ENCODE data around the gene DPP9. TPM values are rescaled to one million over a fixed set of nuclear protein-coding genes. Genes with fewer than 3 reads are reported as not detected.
"Not testable (repeated sequence)": the region's sequence is repeated elsewhere in the genome, so short reads cannot be mapped to it uniquely, and the experiment has no call there.

The DPP9 gene
- total RNA-seq, 1 donor from 2014 or later = 44.7 TPM

DNA sequence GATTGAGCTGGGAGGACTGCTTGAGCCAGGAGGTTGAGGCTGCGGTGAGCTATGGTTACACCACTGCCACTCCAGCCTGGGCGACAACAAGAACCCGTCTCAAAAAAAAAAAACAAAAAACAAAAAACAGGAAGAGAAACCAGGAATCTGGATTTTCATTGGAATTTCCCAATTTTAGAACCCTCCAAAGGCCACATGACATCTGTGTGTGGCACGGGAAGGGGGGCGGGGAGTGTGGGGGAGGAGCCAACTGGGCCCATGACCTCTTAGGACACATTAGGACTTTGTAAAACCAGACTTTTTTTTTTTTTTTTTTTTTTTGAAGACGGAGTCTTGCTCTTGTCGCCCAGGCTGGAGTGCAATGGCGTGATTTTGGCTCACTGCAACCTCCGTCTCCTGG, 32.3 kb downstream of the DPP9 start:
- no peak for DNase-seq (ENCODE audit: low read depth)

DNA sequence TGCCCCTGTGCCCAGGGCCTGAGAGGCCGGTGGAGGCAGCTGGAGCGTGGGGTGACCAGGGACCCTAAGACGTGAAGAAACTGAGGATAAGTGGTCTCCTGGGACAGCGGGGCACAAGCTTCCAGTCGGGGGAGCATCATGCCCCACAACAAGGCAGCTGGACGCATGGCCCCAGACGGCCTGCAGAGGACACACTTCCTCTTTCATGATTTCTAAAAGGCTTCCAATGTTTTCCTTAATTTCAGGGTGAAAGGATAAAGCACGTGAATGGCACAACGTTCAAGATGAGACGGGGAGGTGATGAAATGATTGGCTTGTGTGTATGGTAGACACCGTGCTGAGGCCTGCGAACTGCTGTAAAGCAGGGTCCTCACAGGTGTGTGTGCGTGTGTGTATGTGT, 33.3 kb downstream of the DPP9 start:
- no peak for DNase-seq (ENCODE audit: low read depth)

DNA sequence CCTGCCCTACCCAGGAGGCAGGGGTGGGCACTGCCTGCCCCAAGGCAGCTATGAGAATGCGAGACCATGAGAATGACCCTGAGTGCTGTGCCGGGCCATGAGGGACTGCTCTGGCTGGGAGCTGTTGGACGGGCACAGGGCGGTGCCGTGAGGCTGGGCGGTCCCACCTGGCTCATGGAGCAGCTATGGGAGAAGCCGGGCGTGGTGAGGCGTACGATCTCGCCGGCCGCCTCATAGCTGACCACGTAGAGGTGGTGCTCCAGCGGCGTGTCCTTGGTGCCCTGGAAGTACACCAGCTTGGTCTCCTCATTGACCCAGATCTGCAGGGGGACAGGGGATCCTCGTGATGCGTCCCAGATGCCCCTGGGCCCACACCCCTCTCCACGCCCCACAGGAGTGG, 34.2 kb downstream of the DPP9 start:
- DNase-seq (ENCODE audit: low read depth) = no peak

DNA sequence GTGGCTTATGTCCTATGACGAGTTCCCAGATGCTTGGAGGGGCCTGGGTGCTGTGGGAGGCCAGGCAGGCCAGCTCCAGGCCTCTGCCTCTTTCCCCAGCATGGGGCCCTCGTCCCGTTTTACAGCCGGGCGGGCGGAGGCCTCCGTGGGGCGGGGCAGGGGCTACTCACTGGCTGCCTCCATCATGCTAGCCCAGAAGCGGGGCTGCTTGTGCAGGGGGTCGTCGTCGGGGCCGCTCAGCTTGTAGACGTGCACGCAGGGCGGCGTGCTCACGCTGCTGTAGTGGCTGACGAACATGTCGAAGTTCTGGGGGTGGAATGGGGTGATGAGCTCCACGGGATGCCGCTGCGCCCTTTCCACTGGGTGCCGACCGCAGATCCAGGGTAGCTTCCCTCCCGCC, 35.1 kb downstream of the DPP9 start:
- DNase-seq (ENCODE audit: low read depth) = no peak

DNA sequence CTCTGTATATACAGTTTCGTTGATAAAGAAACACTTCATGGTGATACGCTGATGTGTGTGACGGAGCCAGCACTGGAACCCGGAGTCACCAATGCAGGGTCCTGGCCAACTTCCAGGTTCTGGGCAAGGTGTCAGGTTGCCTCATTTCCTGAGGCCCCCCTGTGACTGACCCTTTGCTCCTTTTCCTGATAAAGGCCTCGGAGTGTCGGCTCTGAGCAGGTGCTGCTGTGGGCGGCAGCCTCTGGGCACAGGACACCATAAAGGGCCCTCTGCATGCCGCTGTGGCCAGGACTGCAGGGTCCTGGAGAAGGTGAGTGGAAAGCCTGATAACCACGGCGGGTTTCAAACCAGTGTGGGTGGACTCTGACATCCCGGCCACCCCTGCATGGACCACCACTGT, 36.2 kb downstream of the DPP9 start:
- DNase-seq (ENCODE audit: low read depth) = no peak

DNA sequence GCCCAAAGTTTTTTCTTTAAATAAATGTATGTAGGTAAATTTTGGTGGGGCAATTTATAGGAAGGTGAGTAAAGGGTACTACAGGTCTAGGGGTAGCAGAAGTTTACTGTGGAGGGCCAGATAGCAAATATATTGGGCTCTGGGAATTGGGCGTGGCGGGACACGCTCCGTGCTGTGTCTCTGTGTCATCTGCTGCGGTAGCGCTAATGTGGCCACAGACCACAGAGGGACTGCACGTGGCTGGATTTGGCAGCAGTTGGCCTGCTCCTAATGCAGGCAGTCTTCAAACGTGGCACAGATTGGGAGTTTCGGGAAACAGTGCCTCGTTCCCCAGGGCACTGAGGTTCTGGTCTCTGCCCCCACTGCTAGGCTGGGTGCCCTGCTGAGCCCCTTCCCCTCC, 36.9 kb downstream of the DPP9 start:
- DNase-seq (ENCODE audit: low read depth) = peak; percentile 48

DNA sequence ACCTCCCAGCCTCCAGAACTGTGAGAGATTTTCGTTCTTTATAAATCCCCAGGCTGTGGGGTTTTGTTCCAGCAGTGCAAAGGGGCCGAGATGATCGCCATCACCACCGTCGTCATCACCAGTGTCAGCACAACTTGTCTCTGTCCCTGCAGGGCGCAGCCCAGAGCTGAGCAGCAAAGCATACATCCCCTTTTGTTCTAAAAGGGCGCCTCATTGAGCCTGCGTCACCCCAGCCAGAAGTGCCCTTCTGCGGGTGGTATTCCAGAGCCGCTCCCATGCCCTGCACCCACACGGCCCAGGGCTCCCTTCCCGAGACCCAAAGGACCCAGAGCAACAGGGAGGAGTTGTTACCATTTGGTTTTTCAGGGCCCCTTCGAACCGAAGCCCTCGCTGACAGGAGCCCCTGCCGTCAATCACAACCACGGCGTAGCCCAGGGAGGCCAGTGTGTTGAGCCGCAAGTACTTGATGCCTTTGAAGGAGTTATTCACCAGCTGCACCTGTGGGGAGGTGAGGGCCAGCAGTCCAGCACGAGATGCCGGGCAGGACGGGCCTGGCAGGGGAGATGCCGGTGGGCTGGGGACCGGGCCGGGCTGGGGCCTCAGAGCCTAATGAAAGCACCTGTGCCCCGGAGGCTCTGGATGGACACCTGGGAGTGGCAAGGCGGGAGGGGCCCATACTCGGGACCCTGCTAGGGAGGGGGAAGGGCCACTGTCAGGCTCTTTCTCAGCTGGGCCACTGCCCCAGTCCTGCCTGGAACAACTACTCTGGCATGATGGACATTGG, 39.1 kb downstream of the DPP9 start:
- no peak for DNase-seq (ENCODE audit: low read depth)

DNA sequence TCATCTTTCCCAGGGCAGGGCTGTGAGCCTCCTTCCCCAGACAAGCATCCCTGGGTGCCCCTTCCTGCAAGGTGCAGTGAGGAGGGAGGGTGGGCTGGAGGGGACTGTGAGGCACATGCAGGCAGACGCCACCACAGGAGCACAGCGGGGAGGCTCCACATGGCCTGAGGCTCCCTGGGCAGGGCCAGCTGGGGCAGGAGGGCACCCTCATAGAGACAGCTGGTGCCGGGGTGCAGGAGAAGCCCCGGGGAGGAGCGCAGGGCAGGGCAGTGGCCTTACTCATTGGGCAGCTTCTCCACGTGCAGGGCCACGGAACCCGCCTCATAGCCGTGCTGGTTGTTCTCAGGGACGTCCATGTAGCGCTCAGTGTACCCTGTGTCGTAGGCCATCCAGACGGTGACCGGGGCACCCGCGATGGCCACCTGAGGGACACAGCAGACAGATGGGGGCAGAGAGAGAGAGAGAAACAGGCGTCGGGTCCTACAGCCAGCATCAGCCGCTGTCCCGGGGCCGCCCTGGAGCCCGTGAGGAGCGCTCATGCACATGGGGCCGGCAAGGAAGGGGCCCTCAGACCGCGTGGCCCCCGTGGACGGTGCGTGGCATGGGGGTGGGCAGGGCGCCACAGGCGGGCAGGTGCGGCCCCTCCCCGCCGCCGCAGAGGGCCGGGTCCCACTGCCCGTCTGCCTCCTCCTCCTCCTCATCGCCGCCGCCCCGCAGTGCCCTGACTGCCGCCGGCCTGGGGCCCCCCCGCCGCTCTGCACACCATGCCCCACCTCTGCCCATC, 41.0 kb downstream of the DPP9 start:
- no peak for DNase-seq (ENCODE audit: low read depth)

DNA sequence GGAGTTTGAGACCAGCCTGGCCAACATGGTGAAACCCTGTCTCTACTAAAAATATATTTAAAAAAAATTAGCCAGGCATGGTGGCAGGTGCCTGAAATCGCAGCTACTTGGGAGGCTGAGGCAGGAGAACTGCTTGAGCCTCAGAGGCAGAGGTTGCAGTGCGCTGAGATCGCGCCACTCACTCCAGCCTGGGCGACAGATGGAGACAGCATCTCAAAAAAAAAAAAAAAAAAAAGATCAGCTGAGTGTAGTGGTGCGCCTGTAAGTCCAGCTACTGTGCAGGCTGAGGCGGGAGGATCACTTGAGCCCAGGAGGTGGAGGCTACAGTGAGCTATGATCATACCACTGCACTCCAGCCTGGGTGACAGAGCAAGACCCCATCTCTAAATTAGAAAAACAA, 43.6 kb downstream of the DPP9 start:
- not testable (repeated sequence) for DNase-seq (ENCODE audit: low read depth)

DNA sequence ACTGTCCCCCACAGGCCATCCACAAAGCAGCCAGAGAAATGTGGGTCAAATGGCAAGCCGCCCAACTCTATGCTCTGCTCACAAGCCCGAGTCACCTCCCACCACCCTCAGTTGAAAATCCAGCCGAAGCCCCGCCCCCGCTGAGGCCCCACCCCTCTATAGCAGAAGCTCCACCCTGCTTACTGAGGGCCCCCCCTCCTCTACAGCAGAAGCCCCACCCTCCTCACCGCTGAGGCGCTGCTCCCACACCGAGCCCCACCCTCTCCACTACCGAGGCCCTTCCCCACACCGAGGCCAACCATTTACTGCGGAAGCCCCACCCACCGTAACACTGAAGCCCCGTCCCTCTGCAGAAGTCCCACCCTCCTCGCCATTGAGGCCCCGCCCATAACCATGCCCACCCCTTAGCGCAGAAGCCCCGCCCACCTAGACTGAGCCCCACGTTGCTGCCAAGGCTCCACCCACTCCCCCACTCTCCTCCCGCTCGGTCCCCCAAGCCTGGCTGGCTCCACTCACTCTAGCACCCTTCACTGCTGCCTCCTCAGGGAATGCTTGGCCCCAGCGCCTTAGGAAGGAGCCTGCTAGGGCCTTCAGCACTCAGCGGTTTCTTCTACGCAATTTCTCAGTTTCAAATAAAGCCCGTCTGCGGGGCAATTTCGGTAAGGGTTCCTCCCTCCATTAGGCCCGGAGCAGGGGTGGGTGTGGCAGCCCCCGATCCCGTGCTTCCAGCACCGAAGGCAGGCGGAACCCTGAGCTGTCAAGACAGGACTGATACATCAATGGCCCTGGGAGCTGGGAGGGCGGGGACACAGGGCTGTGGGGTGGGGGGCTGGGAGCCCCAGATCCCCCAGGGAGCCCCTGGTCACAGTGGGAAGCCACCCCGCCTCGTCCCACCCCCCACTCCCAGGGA, 44.5 kb downstream of the DPP9 start:
- DNase-seq (ENCODE audit: low read depth) = no peak

DNA sequence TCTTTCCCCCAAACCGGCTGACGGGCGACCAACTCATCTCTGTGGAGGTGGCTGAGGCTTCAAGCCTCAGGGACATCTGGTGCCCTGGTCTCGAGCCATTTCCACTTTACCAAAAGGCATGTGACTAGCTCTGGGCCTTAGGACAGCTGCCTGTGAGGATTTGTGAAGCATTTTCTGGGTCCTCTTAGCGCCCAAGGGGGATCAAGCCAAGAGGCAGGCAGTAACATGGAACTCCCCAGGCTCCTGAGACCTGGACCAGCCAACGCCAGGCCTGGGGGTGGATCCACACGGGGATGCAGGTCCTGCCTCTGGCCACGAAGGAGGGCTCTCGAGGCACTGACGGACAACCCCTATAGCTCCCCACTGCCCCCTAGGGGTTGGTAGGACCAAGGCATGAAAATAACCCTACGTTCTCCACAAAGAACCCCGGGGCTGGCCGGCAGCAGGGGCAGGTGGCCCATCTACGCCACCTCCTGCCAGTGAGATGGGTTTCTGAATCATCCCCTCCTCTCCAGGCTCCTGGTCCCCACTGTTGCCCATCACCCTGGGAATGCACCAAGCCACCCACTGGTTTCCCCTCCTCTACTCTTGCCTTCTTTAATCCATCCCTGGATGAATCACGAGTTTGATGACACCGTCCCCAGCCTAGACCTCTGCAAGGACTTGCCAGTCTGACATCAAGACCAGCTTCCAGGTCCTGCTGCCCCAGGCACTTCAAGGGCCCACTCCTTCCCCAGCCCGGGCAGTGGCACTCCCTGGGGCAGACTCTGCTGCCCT, 46.5 kb downstream of the DPP9 start:
- peak; percentile 64 for DNase-seq (ENCODE audit: low read depth)

DNA sequence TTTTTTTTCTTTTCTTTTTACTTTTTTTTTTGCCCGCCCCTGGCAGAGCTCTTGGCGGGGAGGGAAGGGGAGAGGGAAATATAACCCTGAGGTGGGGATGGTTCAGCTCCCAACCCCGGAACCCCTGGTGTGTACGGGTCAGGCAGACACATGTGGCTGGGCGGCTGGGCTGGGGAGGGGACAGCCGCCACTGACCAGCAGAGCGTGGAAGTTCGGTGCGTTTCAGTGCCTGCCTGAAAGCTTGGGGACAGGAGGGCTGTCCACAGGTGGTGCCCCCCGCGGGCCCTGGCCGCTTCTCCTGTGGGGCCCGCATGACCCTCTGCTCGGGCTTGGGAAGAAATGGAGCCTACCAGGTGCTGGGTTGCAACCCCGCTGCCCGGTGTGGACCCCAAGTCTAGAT, 48.3 kb downstream of the DPP9 start:
- no peak for DNase-seq (ENCODE audit: low read depth)

DNA sequence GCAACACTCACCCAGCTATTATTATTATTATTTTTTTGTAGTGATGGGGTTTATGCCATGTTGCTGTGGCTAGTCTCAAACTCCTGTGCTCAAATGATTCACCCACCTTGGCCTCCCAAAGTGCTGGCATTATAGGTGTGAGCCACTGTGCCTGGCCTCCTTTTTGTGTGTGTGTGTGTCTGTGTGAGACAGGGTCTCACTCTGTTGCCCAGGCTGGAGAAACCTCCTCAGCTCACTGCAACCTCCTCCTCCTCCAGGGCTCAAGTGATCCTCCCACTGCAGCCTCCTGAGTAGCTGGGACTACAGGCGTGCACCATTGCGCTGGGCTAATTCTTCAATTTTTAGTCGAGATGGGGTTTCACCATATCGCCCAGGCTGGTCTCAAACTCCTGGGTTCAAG, 49.9 kb downstream of the DPP9 start:
- no peak for DNase-seq (ENCODE audit: low read depth)

DNA sequence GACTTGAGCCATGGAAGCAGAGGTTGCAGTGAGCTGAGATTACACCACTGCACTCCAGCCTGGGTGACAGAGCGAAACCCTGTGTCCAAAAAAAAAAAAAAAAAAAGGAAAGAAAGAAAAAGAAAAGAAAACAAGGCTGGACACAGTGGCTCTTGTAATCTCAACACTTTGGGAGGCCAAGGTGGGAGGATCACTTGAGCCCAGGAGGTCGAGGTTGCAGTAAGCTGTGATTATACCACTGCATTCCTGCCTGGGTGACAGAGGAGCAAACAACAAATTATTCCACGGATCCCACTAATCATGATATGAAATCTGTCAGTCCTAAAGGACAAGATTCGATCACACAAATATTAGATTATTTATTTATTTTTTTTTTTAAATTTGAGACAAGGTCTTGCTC, 50.4 kb downstream of the DPP9 start:
- DNase-seq (ENCODE audit: low read depth) = no peak

DNA sequence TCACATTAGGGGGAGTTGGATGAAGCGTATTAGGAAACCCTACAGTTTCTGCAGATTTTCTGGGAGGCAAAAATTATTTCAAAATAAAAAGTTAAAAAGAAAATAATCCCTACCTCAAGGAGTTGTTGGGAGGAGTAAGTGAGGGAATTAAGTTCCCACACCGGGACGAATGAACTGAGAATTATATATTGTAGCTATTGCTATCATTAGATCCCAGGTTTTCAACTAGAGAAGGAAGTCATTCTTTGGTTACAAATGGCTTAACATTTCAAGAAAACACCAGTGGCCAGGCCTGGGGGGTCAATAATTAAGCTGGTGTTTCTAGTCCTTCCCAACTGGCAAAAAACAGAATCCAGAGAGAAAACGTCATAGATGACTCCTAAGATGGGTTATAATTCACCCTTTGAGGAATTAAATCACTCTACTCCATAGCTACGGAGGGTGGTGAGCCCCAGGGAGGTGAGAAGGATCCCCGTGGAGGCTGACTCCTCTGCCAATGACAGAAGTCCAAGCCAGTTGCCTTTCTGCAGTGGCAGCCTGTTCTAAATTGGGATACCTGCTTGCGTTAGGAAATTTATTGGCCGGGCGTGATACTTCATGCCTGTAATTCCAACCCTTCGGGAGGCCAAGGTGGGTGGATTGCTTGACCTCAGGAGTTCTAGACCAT, 52.3 kb downstream of the DPP9 start:
- peak; percentile 53 for DNase-seq (ENCODE audit: low read depth)

DNA sequence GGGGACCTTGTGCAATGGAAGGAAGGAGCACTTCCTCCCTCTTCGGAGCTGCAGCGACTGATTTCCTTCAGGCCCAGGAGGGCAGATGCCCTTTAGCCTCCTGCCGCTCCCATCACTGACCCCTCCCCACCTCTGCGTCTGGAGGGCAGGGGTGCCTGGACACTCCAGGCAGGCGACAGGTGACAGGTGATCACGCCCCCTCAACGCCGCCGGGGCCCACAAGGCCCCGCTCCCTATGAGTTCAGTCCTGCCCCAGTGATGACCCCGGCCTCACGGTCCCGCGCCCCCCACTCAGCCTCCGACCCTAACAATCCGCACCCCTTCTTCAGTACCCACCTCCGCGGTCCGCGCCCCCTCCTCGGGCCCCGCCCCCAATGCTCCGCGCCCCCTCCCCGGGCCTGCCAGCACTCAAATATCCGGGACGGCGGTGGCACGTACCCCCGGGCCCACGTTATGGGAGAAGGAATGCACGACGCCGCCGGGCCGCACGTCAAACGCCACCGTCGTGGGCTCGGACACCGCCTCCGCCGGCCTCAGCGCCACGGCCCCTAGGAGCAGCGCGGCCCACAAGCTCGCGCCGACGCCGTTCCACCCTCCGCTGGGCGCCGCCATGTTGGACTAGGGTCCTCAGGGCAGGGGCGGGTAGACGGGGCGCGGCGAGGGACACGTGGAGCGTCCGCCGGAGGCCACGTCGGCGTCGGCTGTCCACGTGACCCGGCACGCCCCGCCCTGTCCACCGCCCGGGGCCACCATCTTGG, 53.7 kb downstream of the DPP9 start, which contains the start of gene MYDGF:
MYDGF (minus strand) TSS at position 620 of the 758 bp plus-strand sequence; CDS start at position 612, 8 bp downstream.
- peak; percentile 90 for DNase-seq (ENCODE audit: low read depth)

DNA sequence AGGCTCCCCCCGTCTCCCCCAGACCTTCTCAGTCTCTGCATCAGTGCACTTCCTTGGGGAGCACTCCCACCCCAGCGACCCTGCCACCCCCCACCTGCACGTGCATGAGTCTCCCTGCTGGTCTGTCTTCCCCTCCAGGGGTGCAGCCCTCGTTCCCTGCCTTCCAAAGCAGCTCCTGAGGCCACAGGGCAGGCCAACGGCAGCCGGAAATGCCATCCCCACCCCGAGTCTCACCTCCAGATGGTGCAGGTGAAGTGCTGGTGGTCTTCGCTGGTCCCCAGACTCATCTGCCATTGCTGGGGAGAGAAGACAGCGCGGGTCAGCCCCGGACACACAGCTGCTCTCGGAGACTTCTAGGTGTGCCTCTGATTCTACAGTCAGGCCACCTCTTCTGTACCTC, 59.0 kb downstream of the DPP9 start:
- DNase-seq (ENCODE audit: low read depth) = no peak

DNA sequence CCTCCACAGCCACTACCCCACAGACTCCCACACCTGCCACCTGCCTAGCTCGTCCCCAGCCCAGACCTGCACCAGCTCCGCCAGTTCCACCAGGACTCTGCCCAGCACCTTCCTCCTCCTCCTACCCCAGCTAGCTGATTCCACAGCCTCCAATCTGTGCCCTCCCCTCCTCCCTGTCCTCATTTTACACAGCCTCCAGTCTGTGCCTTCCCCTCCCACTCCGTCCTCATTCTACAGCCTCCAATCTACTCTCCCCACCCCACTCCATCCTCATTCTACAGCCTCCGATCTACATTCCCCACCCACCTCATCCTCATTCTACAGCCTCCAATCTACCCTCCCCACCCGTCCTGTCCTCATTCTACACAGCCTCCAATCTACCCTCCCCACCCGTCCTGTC, 60.8 kb downstream of the DPP9 start:
- DNase-seq (ENCODE audit: low read depth) = no peak

DNA sequence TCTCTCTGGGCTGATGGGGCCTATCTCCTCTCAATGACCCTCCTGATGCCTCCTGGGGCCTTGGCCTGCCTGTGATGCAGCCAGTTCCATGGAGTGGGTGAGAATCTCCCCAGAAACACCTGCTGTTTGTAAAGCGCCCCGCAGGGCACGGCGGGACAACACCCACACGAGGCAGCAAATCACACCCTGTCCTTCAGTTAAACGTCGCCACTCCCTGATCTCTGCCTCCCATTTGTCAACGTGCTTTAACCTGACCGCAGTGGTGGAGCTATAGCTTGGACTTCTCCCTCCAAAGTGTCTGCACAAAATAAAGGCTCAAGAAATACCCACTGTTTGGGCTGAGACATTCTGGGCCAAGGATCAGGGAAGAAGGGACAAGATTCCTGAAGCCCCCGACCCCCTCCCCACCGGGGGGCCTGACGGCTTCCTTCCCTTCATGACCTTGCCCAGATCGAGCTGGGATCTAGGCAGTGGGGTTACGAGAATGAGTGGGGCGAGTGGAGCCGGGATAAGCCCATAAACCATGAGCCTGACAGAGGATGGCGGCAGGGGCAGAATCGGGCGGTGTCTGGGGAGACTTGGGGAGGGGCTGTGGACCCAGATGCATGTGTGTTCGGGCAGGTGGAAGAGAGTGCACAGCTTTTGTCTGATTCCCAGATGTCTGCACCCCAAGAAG, 61.5 kb downstream of the DPP9 start:
- DNase-seq (ENCODE audit: low read depth) = no peak

Data from myocyte (in vitro differentiated cells).